H1 (cell line): ENCODE measurements around the gene GTSE1.

ENCODE experiments used
- BCL11A ChIP-seq, 2 experiments: IDR thresholded peaks; one replicate each; pipeline ENCODE4 v1.6.1; 2011; ENCODE audit warnings: low read depth in 2 of 2, low read length in 2 of 2, mild to moderate bottlenecking in 2 of 2
- CEBPB ChIP-seq: IDR thresholded peaks from 2 replicates; pipeline ENCODE4 v1.6.1; 2012; ENCODE audit warnings: low read depth, low read length
- CHD1 ChIP-seq: IDR thresholded peaks from 2 replicates; pipeline ENCODE4 v1.6.1; 2012; ENCODE audit warnings: low read depth, low read length, improper control_type of control experiment
- EGR1 ChIP-seq: IDR thresholded peaks from 2 replicates; pipeline ENCODE4 v1.6.1; 2011; ENCODE audit warnings: low read depth, low read length, borderline replicate concordance
- EZH2 ChIP-seq: fragments of 200-600 bp; sonication (generic); IDR thresholded peaks from 2 replicates; pipeline ENCODE4 v1.7.1; 2012; ENCODE audit warnings: low read depth, mild to moderate bottlenecking, moderate library complexity, low read length, inconsistent platforms; ENCODE audit not compliant: severe bottlenecking
- FOSL1 ChIP-seq: IDR thresholded peaks from 2 replicates; pipeline ENCODE4 v1.6.1; 2011; ENCODE audit warnings: mild to moderate bottlenecking, low read depth, low read length, moderate library complexity; ENCODE audit not compliant: insufficient read depth
- GTF2F1 ChIP-seq: IDR thresholded peaks from 2 replicates; pipeline ENCODE4 v1.6.1; 2012; ENCODE audit warnings: low read depth, low read length, improper control_type of control experiment, borderline replicate concordance
- MAFK ChIP-seq: IDR thresholded peaks from 2 replicates; pipeline ENCODE4 v1.6.1; 2012; ENCODE audit warnings: low read depth, mild to moderate bottlenecking, improper control_type of control experiment, low read length
- NANOG ChIP-seq: IDR thresholded peaks from 2 replicates; pipeline ENCODE4 v1.6.1; 2011; ENCODE audit warnings: low read length, low read depth, mild to moderate bottlenecking, inconsistent platforms; ENCODE audit not compliant: insufficient read depth, poor library complexity, severe bottlenecking
- PHF8 ChIP-seq: fragments of 200-600 bp; sonication (generic); conservative IDR thresholded peaks from 2 replicates; pipeline ENCODE4 v1.7.1; 2012; ENCODE audit warnings: low read depth, mild to moderate bottlenecking, inconsistent platforms, low read length, moderate library complexity
- POLR2AphosphoS5 ChIP-seq: IDR thresholded peaks from 2 replicates; pipeline ENCODE4 v1.6.1; 2011; ENCODE audit warnings: low read depth, low read length
- RAD21 ChIP-seq, 2 experiments: IDR thresholded peaks in 1 of 2; conservative IDR thresholded peaks in 1 of 2; 2 replicates each; pipeline ENCODE4 v1.6.1; 2011; ENCODE audit warnings: low read depth in 2 of 2, low read length in 2 of 2, improper control_type of control experiment in 1 of 2, inconsistent platforms in 1 of 2, mild to moderate bottlenecking in 1 of 2, moderate library complexity in 1 of 2
- USF2 ChIP-seq: IDR thresholded peaks from 2 replicates; pipeline ENCODE4 v1.6.1; 2011; ENCODE audit warnings: low read length, improper control_type of control experiment
- TF ChIP-seq, protein P1 (sequence below), 3 experiments: IDR thresholded peaks; 1 replicate in 2 of 3; 2 replicates in 1 of 3; pipeline versions ENCODE4 v1.5.1 to v1.6.1; 2011; ENCODE audit warnings: low read length in 3 of 3, mild to moderate bottlenecking in 3 of 3, inconsistent platforms in 2 of 3, low read depth in 1 of 3, moderate library complexity in 1 of 3; ENCODE audit not compliant: insufficient read depth in 1 of 3; ENCODE audit errors: control extremely low read depth in 1 of 3

GRCh38 chr22:46373159-46373558 lies 76.5 kb downstream of the GTSE1 start:
- TF ChIP-seq CEBPB (no peak), EZH2 (no peak), FOSL1 (no peak), USF2 (no peak), PHF8 (no peak), MAFK (no peak), GTF2F1 (no peak), POLR2AphosphoS5 (no peak), BCL11A (IDR thresholded peaks at IDR 0.05; ENCODE audit: low read depth in 2 of 2, low read length in 2 of 2) (no peak), CHD1 (no peak), EGR1 (no peak), RAD21 (IDR thresholded peaks at IDR 0.05 in 1 of 2, conservative IDR thresholded peaks at IDR 0.05 in 1 of 2; ENCODE audit: low read depth in 2 of 2, low read length in 2 of 2) (no peak), NANOG (no peak)
- TF ChIP-seq, protein P1, sequence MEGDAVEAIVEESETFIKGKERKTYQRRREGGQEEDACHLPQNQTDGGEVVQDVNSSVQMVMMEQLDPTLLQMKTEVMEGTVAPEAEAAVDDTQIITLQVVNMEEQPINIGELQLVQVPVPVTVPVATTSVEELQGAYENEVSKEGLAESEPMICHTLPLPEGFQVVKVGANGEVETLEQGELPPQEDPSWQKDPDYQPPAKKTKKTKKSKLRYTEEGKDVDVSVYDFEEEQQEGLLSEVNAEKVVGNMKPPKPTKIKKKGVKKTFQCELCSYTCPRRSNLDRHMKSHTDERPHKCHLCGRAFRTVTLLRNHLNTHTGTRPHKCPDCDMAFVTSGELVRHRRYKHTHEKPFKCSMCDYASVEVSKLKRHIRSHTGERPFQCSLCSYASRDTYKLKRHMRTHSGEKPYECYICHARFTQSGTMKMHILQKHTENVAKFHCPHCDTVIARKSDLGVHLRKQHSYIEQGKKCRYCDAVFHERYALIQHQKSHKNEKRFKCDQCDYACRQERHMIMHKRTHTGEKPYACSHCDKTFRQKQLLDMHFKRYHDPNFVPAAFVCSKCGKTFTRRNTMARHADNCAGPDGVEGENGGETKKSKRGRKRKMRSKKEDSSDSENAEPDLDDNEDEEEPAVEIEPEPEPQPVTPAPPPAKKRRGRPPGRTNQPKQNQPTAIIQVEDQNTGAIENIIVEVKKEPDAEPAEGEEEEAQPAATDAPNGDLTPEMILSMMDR (IDR thresholded peaks at IDR 0.05; ENCODE audit: control extremely low read depth in 1 of 3, insufficient read depth in 1 of 3, low read depth in 1 of 3, low read length in 3 of 3): no peak
